ENCODE measurements around the gene CSTF1. TPM values are rescaled to one million over a fixed set of nuclear protein-coding genes. Genes with fewer than 3 reads are reported as not detected.

Gene CSTF1
- polyA plus RNA-seq, 1 of the 3 experiments (the other 2 are of a cell fraction), result 23.4 TPM

DNA sequence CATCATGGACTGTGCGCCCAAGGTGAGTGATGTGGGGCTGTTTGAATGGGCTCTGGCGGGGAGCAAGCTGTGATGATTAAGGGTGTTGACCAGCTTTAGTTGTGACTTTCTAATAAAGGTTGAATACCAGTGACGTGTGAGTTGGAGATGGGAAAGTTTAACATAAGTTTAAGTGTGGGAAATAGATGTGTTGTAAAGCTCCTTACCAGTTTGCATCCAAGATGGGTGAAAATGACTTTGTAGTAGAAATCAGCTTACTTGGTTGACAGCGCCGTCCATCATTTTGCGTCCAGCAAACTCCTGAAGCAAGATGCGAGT, 20.0 kb downstream of the CSTF1 start (continued):
- TF ChIP-seq, protein P1, sequence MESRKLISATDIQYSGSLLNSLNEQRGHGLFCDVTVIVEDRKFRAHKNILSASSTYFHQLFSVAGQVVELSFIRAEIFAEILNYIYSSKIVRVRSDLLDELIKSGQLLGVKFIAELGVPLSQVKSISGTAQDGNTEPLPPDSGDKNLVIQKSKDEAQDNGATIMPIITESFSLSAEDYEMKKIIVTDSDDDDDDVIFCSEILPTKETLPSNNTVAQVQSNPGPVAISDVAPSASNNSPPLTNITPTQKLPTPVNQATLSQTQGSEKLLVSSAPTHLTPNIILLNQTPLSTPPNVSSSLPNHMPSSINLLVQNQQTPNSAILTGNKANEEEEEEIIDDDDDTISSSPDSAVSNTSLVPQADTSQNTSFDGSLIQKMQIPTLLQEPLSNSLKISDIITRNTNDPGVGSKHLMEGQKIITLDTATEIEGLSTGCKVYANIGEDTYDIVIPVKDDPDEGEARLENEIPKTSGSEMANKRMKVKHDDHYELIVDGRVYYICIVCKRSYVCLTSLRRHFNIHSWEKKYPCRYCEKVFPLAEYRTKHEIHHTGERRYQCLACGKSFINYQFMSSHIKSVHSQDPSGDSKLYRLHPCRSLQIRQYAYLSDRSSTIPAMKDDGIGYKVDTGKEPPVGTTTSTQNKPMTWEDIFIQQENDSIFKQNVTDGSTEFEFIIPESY (IDR thresholded peaks at IDR 0.05; ENCODE audit: borderline replicate concordance, low read depth), result no peak
- no peak for TF ChIP-seq ELF1 (IDR thresholded peaks at IDR 0.05)
- TF ChIP-seq RXRA (IDR thresholded peaks at IDR 0.05; ENCODE audit: borderline replicate concordance, low read depth), result no peak
- no peak for TF ChIP-seq EP300 (IDR thresholded peaks at IDR 0.05; ENCODE audit: borderline replicate concordance in 1 of 2, low read depth in 1 of 2, low read length in 1 of 2)

DNA sequence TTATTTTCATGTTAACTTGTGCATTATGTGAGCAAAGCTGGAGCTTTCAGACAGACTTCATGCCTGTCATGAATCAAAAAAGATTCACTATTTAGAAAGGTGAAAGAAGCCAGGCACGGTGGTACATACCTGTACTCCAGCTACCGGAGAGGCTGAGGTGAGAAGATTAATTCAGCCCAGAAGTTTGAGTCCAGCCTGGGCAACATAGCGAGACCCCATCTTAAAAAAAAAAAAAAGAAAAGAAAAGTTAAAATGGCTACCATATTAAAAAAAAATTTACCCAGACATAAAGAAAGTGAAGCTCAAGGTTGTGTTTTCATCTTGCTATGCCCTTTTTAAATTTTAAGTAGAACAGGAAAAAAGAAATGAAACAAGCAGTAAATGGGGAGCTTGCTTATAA, 20.5 kb downstream of the CSTF1 start:
- Histone ChIP-seq H3K4me2 (no peak overlapping the region), H2AFZ (ENCODE audit: low read depth) (no peak overlapping the region), H3K4me1 (ENCODE audit: control insufficient read depth in 1 of 2, insufficient read depth in 2 of 2, low read depth in 1 of 2, low read length in 1 of 2) (no peaks in the 10 kb centered on the region), H3K4me3 (ENCODE audit: low read depth in 2 of 2, low read length in 1 of 2) (no peak overlapping the region), H3F3A (replicated peaks; ENCODE audit: insufficient read depth) (no peaks in the 10 kb centered on the region), H3K9ac (no peak overlapping the region), H3K36me3 (replicated peaks in 1 of 2; ENCODE audit: control insufficient read depth in 1 of 2, insufficient read depth in 2 of 2, low read length in 1 of 2) (no peaks in the 10 kb centered on the region), H3K27me3 (ENCODE audit: insufficient read depth) (no peaks in the 10 kb centered on the region), H3K27ac (ENCODE audit: low read depth in 2 of 2, low read length in 1 of 2) (no peak overlapping the region), H3K9me3 (no peaks in the 10 kb centered on the region), H4K20me1 (ENCODE audit: insufficient read depth) (no peaks in the 10 kb centered on the region), H3K79me2 (ENCODE audit: insufficient read depth) (no peaks in the 10 kb centered on the region), H3K9me2 (no peaks in the 10 kb centered on the region)
- CTCF ChIA-PET, result interaction anchor here (1.1 kb wide), 1 partner anchor 213 kb away, joined by 3 read pairs; no protein-coding TSS in a partner anchor
- TF ChIP-seq TEAD4 (IDR thresholded peaks at IDR 0.05; ENCODE audit: borderline replicate concordance, insufficient read depth) (no peak), NRF1 (IDR thresholded peaks at IDR 0.05; ENCODE audit: low read depth, low read length) (no peak), RAD21 (IDR thresholded peaks at IDR 0.05; ENCODE audit: low read length) (no peak), JUND (IDR thresholded peaks at IDR 0.05) (no peak), ELF1 (IDR thresholded peaks at IDR 0.05) (no peak), EZH2phosphoT487 (IDR thresholded peaks at IDR 0.05; ENCODE audit: borderline replicate concordance, low read depth) (no peak), NFIC (IDR thresholded peaks at IDR 0.05; ENCODE audit: borderline replicate concordance) (no peak), FOSL2 (IDR thresholded peaks at IDR 0.05; ENCODE audit: borderline replicate concordance, low read depth) (no peak), RXRA (IDR thresholded peaks at IDR 0.05; ENCODE audit: borderline replicate concordance, low read depth) (no peak), FOXJ3 (CRISPR knock-in tag; IDR thresholded peaks at IDR 0.05) (no peak), GATA2 (CRISPR knock-in tag; IDR thresholded peaks at IDR 0.05) (no peak), FOXM1 (IDR thresholded peaks at IDR 0.05; ENCODE audit: low read depth) (no peak), YY1 (IDR thresholded peaks at IDR 0.05; ENCODE audit: low read depth) (no peak)
- TF ChIP-seq, protein P2, sequence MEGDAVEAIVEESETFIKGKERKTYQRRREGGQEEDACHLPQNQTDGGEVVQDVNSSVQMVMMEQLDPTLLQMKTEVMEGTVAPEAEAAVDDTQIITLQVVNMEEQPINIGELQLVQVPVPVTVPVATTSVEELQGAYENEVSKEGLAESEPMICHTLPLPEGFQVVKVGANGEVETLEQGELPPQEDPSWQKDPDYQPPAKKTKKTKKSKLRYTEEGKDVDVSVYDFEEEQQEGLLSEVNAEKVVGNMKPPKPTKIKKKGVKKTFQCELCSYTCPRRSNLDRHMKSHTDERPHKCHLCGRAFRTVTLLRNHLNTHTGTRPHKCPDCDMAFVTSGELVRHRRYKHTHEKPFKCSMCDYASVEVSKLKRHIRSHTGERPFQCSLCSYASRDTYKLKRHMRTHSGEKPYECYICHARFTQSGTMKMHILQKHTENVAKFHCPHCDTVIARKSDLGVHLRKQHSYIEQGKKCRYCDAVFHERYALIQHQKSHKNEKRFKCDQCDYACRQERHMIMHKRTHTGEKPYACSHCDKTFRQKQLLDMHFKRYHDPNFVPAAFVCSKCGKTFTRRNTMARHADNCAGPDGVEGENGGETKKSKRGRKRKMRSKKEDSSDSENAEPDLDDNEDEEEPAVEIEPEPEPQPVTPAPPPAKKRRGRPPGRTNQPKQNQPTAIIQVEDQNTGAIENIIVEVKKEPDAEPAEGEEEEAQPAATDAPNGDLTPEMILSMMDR (IDR thresholded peaks at IDR 0.05), result no peak
- TF ChIP-seq, protein P3, sequence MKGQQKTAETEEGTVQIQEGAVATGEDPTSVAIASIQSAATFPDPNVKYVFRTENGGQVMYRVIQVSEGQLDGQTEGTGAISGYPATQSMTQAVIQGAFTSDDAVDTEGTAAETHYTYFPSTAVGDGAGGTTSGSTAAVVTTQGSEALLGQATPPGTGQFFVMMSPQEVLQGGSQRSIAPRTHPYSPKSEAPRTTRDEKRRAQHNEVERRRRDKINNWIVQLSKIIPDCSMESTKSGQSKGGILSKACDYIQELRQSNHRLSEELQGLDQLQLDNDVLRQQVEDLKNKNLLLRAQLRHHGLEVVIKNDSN (IDR thresholded peaks at IDR 0.05; ENCODE audit: borderline replicate concordance, low read depth), result no peak
- TF ChIP-seq, protein P1 (IDR thresholded peaks at IDR 0.05; ENCODE audit: borderline replicate concordance, low read depth), result no peak
- TF ChIP-seq, protein P4, sequence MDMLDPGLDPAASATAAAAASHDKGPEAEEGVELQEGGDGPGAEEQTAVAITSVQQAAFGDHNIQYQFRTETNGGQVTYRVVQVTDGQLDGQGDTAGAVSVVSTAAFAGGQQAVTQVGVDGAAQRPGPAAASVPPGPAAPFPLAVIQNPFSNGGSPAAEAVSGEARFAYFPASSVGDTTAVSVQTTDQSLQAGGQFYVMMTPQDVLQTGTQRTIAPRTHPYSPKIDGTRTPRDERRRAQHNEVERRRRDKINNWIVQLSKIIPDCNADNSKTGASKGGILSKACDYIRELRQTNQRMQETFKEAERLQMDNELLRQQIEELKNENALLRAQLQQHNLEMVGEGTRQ (IDR thresholded peaks at IDR 0.05; ENCODE audit: borderline replicate concordance, low read depth, low read length), result no peak
- WGBS (ENCODE audit: low lambda C conversion rate), result 97% methylated on average over 3 of the region's 3 CpGs
- DNase-seq, result no peak
- POLR2A ChIA-PET, result no interaction called here
